Thyroid gland (tissue), 4 donors: ENCODE data around the gene PLD4. TPM values are rescaled to one million over a fixed set of nuclear protein-coding genes. Genes with fewer than 3 reads are reported as not detected.
A peak's percentile ranks its signal among the peaks of the same experiment; 100 is the strongest.

ENCODE experiments used
- DNase-seq, 2 donors: peaks; one replicate each; pipeline ENCODE4 v3.0.0-alpha.2; 2019
- H3K27ac ChIP-seq, 3 donors: fragments of 200-600 bp; sonication (generic); 1 replicate in 2 of 3; 2 replicates in 1 of 3; pipeline ENCODE4 v1.5.1; 2016 to 2019; ENCODE audit warnings: mild to moderate bottlenecking in 1 of 3, moderate library complexity in 1 of 3
- H3K27me3 ChIP-seq: fragments of 200-600 bp; sonication (generic); one replicate; pipeline ENCODE4 v1.5.1; 2019
- H3K36me3 ChIP-seq, 2 donors: fragments of 200-600 bp; sonication (generic); one replicate each; pipeline ENCODE4 v1.5.1; 2016 to 2019
- H3K4me1 ChIP-seq, 2 donors: fragments of 200-600 bp; sonication (generic); one replicate each; pipeline ENCODE4 v1.5.1; 2017 to 2019
- H3K4me3 ChIP-seq, 3 donors: fragments of 200-600 bp; sonication (generic); replicated peaks in 1 of 3; 1 replicate in 2 of 3; 2 replicates in 1 of 3; pipeline ENCODE4 v1.5.1; 2016; ENCODE audit warnings: mild to moderate bottlenecking in 1 of 3
- H3K9me3 ChIP-seq: fragments of 200-600 bp; sonication (generic); one replicate; pipeline ENCODE4 v1.5.1; 2017
- POLR2A ChIP-seq, 2 donors: fragments of 450-650 bp; IDR thresholded peaks; one replicate each; pipeline ENCODE4 v1.6.1; 2017; ENCODE audit warnings: antibody characterized with exemption in 2 of 2, mild to moderate bottlenecking in 2 of 2, moderate library complexity in 1 of 2
- WGBS, 2 donors: methylation state at CpG; one replicate each; pipeline ENCODE4 v1.1.5; 2017; 5-methylcytosine and 5-hydroxymethylcytosine counted together
- intact Hi-C: fragments of 100-400 bp; cut with DNase I; formaldehyde crosslinking; loops from one replicate; pipeline ENCODE4 v1.15.1; 2023
- total RNA-seq, 4 donors: library from RNA; depleted of rRNA; stranded (reverse); fragments of >200 nt; gene quantifications; one replicate each; pipeline ENCODE4 v1.2.3, GENCODE V29; 2016
- TF ChIP-seq, protein P1 (sequence below), 6 experiments: fragments of 200-600 bp in 3 of 6; fragments of 450-650 bp in 3 of 6; sonication (generic) in 3 of 6; IDR thresholded peaks; one replicate each; pipeline ENCODE4 v1.5.1; 2016 to 2019; ENCODE audit warnings: antibody characterized with exemption in 6 of 6, mild to moderate bottlenecking in 2 of 6, inconsistent platforms in 1 of 6, moderate library complexity in 1 of 6

The PLD4 gene
- total RNA-seq, 4 donors from 2014 or later: 0.13 to 0.33 TPM; not detected in 2

DNA sequence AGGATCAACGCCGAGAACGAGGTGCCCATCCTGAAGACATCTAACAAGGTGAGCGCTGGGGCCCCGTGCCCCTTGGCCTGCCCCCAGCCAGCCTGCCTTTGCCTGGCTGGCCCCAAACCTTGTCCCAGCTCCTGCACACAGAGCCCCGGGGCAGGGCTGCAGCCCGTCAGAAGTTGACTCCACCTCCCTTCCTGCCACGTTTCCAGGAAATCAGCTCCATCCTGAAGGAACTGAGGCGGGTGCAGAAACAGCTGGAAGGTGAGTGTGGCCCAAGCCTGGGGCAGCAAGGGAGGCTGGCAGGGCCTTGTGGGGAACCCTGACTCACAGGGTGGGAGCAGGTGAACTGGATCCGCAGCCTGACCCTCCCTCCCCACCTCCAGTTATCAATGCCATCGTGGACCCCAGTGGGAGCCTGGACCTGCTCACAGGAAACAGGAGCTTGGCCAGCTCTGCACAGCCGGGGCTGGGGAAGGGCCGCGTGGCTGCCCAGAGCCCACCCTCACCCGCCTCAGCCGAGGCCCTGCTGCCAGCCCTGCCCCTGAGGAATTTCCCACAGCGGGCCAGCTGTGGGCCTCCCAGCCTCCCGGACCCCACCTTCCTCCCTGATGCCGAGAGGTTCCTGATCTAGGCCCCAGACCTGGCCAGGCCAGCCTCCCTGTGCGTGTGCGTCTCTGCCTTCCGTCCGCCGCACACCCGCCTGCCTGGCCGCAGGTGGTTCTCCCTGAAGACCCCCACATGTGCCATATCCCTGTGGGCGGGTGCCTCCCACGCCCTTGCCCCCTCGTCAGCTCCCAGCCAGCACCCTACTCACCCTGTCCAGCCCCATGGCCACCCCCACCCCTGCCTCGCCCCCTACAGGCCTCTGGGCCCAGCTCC lies 30.1 kb upstream of the PLD4 start:
- no peaks in the 10 kb centered on the region for H3K9me3 ChIP-seq
- 83 to 85% methylated on average over 19 to 20 of the region's 30 CpGs for WGBS, 2 donors
- intact Hi-C loops: loop anchor here (5.0 kb wide), 1 partner anchor 148 kb away; no protein-coding TSS in a partner anchor
- peak overlapping the region; percentile 73 to 92 (median 75) for H3K27ac ChIP-seq
- DNase-seq: no peak
- H3K36me3 ChIP-seq: no peaks in the 10 kb centered on the region
- no peaks in the 10 kb centered on the region for H3K27me3 ChIP-seq
- no peak for TF ChIP-seq POLR2A (IDR thresholded peaks at IDR 0.05)
- TF ChIP-seq, protein P1, sequence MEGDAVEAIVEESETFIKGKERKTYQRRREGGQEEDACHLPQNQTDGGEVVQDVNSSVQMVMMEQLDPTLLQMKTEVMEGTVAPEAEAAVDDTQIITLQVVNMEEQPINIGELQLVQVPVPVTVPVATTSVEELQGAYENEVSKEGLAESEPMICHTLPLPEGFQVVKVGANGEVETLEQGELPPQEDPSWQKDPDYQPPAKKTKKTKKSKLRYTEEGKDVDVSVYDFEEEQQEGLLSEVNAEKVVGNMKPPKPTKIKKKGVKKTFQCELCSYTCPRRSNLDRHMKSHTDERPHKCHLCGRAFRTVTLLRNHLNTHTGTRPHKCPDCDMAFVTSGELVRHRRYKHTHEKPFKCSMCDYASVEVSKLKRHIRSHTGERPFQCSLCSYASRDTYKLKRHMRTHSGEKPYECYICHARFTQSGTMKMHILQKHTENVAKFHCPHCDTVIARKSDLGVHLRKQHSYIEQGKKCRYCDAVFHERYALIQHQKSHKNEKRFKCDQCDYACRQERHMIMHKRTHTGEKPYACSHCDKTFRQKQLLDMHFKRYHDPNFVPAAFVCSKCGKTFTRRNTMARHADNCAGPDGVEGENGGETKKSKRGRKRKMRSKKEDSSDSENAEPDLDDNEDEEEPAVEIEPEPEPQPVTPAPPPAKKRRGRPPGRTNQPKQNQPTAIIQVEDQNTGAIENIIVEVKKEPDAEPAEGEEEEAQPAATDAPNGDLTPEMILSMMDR (IDR thresholded peaks at IDR 0.05): no peak
- no peak overlapping the region for H3K4me3 ChIP-seq
- peaks cover 14 to 22% of the 10 kb centered on the region in 2 donors for H3K4me1 ChIP-seq

DNA sequence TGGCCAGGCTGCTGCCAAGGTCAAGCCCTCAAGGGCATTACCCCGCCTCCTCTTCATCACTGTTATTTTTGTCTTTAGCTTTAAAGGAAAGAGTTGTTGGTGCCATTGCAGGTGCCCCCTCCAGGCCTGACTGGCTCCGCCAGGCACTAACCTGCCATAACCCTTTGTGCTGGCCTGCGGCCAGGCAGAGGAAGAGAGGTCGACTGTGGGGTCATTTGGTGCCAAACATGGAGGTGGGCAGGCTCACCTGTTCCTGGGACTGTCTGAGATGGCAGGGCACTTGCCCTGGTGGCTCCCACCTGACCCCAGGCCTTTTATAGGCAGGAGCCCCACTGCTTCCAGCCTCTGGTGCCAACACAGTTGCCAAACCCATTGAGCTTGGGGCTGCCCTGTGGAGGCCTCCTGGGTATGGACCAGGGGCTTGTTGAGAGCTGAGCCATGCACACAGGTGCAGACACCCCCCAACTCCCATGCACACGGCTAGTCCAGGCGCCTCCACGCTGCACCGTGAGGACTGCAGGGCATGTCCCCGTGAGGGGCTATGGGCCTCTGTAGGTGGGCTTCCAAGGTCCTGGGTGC lies 29.4 kb upstream of the PLD4 start:
- no peak for TF ChIP-seq POLR2A (IDR thresholded peaks at IDR 0.05)
- TF ChIP-seq, protein P1 (IDR thresholded peaks at IDR 0.05): no peak
- 27 to 51% methylated on average over 4 to 9 of the region's 9 CpGs for WGBS, 2 donors
- peak; percentile 63 to 64 for DNase-seq
- no peaks in the 10 kb centered on the region for H3K36me3 ChIP-seq
- intact Hi-C loops: no loop called here
- no peaks in the 10 kb centered on the region for H3K27me3 ChIP-seq
- peaks cover 14 to 22% of the 10 kb centered on the region in 2 donors for H3K4me1 ChIP-seq
- peak overlapping the region; percentile 73 to 92 (median 75) for H3K27ac ChIP-seq
- H3K9me3 ChIP-seq: no peaks in the 10 kb centered on the region
- no peak overlapping the region for H3K4me3 ChIP-seq

DNA sequence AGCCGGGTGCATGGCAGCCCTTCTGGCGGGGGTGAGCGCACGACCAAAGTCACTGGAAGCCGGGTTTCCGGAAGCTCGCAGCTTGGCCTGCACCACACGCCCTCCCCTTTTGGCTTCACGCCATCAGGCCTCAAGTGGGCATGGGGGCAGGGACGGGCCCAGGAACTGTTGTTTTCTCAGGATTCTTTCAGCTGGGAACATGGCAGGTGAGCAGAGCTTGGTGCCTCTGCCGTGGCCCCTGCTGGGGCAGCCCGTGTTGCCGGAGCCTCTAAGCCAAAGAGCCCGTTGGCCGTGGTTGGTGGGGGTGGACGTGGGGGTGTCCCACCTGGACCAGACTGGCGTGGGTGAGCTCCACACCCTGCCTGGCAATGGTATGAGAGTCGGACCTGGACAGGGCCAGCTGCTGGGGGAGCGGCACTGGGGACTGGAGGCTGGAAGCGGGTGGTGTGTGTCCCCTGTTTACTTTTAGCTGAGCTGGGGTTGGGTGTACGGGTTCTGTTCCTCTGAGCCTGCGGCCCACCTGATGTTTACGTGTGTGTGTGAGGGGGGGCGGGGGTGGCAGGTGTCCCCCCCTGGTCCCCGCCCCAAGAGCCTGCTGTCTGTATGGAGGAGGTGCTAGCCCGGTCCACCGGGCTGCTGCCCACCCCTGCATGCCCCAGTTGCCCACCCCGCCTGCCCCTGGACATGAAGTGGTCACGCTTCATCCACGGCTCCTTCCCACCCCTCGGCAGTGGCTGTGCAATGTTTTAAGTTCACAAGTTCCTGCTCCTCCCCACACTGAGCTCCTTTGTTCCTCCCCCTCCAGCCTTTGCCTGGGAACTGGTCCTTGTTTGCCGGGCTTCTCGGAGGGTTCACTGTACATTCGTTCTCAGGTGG lies 28.7 kb upstream of the PLD4 start:
- Histone ChIP-seq H3K27ac (peak overlapping the region; percentile 73 to 92 (median 75)), H3K27me3 (no peaks in the 10 kb centered on the region), H3K36me3 (no peaks in the 10 kb centered on the region), H3K9me3 (no peaks in the 10 kb centered on the region), H3K4me1 (peaks cover 14 to 22% of the 10 kb centered on the region in 2 donors), H3K4me3 (peak overlapping the region in 1 of 3 donors; percentile 18)
- TF ChIP-seq, protein P1 (IDR thresholded peaks at IDR 0.05): no peak
- peak in 1 of 2 donors; percentile 54 for TF ChIP-seq POLR2A (IDR thresholded peaks at IDR 0.05)
- peak; percentile 93 to 94 for DNase-seq
- WGBS, 2 donors: 39 to 47% methylated on average over 15 to 25 of the region's 34 CpGs
- intact Hi-C loops: no loop called here

DNA sequence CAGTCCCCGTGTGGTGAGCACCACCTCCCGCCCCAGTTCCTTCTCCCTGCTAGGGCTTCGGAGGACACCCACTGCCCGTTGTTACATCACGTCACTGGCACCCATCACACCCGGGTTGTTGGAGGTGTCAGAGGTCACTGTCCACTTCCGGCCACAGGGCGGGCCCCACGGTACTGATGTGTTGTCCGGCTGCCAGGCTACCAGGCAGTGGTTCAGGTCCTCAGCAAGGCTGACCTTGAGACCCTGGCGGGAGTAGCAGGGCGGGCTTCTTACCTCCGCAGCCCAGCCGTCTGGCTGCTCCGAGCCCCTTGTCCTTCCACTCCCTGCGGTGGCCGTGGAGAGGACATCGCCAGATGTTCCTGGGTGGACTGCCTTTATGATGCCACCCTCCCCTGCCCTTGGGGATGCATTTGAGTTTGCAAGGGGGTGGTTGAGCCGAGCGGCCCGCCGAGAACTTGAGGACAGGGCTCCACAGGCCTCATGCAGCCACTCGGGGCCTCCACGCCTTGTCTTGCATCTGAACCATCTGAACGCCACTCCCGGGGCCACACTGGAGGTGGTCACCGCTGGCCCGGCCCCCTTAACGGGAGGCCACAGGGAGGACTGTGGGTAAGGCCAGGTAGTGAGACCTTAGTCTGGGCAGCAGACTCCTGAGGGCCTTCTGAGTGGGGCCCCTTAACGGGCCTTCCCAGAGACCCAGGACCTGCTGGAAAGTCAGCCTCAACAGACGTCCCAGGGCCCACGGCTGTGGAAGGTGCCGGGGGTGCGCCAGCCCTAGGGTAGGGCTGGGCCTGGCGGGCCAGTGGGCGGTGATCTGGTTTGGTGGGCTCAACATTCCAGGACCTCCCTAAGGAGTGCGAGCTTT lies 27.1 kb upstream of the PLD4 start:
- H3K9me3 ChIP-seq: no peaks in the 10 kb centered on the region
- intact Hi-C loops: no loop called here
- no peaks in the 10 kb centered on the region for H3K36me3 ChIP-seq
- TF ChIP-seq POLR2A (IDR thresholded peaks at IDR 0.05): no peak
- TF ChIP-seq, protein P1 (IDR thresholded peaks at IDR 0.05): no peak
- no peak overlapping the region for H3K27ac ChIP-seq
- WGBS, 2 donors: 88 to 97% methylated on average over 7 to 20 of the region's 37 CpGs
- peaks cover 14 to 22% of the 10 kb centered on the region in 2 donors for H3K4me1 ChIP-seq
- no peak overlapping the region for H3K4me3 ChIP-seq
- DNase-seq: no peak
- H3K27me3 ChIP-seq: no peaks in the 10 kb centered on the region
